A204.1 (cell line): ENCODE results near the gene ARID1B.
"Not testable (repeated sequence)": the region's sequence is repeated elsewhere in the genome, so short reads cannot be mapped to it uniquely, and the experiment has no call there.

Experiments
- FAIRE-seq: peaks from 2 replicates; lab custom pipeline; 2012; peaks lifted over from hg19 to GRCh38; lab: Jason Lieb, UNC

The ARID1B gene

DNA sequence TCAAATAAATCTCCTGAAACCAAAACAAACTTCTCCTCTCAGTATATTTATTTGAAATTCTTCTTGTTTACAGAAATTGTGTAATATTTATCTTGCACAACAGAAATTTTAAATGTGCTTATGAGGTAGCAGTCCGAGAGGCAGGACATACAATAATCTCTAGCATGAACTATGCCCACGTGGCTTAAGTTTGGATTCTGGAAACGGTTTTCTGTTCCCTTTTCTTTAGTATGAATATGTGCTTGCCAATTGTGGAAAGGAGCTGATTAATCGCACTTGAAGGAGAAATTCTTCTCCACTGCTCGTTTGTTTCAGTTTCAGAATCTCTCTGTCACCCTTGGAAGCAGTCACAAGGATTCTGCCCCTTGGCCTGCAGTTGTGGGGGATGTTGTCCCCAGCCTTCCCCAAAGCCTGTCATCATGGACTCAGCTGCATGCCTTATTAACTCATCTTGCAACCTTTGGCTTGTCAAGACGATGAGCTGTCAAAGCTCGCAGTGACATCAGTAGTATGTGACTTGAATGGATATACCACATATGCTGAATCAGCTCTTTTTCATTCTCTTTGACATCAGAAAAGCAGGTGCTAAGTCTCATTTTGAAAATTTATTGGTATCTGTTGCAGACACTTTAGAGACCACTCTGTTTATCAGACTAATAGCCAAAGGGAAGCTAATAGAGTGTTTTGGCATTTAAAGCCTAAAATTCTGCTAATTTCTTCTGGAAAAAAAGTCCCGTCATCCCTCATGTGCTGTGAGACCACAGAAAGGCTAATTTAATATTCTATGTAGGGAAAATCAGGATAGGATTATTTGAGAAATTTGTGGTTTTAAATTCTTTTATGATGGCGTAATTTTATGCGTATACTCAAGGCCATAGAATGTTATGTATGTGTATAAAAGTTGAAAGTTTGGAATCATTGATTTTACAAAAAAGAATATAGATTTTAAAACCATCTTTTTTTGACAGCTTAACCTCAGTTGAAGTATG is 186.8 kb downstream of the ARID1B start:
- FAIRE-seq = peak; percentile 72

DNA sequence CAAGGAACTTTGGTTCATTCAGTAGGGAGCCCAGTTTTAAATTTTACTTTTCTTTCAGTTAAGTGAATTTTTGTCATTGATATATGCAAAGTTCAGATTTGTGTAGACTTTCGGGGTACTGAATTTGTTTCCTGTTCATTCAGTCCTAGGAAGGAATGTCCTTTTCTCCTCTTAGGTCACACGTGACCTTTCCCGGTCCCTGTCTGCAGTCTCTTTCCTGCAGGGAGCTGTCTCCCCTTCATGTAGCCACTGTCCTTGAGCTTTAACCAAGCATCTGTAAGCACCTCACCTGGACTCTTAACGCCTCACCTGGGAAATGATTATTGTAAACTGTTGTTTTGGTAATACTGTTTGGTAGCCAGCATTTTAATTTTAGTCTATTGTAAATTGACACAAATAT is 190.7 kb downstream of the ARID1B start:
- FAIRE-seq = no peak

GRCh38 chr6:156969233-156969632 is 192.1 kb downstream of the ARID1B start:
- FAIRE-seq = no peak

DNA sequence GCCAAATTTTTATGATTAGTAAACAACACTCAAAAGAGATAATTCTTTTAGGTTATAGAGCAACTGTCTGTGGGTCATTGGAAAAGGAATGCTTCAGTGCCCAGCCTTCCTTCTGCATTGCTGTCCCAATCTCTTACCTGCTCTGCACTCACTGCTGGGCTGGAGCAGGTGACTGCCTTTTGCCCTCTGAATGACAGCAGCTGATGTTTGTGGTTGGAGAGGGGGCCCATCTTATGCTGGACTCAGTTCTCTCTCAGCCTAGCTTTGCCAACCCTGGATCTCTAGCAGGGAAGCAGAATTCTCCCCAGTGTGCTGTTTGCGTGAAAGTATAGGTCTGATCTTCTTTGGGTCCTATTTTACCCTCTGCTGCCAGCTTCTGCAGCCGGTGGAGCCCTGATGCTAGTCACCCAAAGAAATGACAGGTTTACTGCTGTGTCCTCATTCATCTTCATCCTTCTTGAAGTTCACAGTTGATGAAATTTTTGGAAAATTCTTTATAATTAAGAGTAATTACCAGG is 193.5 kb downstream of the ARID1B start:
- FAIRE-seq = no peak

- FAIRE-seq = no peak
Measured at GRCh38 chr6:156971153-156971885, 194.1 kb downstream of the ARID1B start.

DNA sequence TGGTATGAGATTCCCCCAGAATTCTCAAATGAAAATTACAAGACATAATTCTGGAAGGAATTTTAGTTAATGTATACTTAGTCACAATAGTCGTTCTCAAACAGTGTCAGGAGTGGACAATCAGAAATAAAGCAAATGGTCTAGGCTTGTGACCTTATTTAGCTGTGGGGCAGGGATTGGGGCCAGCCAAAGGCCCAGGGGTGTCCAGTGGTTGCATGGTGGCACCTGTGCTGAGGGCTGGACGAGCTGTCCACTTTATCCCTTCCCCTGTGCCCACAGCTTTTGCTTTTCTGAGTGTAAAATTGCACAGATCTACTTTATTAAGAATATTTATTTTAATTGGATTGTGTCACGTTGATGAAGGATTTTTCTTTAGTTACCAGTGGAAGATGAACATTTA is 195.0 kb downstream of the ARID1B start:
- FAIRE-seq = no peak

GRCh38 chr6:156974830-156975261 is 197.7 kb downstream of the ARID1B start:
- FAIRE-seq = no peak

- FAIRE-seq = no peak
Measured at GRCh38 chr6:156975414-156975813, 198.2 kb downstream of the ARID1B start.

- FAIRE-seq = no peak
Measured at GRCh38 chr6:156976216-156977127, 199.3 kb downstream of the ARID1B start.

- FAIRE-seq = no peak
Measured at GRCh38 chr6:156977527-156978291, 200.5 kb downstream of the ARID1B start.

DNA sequence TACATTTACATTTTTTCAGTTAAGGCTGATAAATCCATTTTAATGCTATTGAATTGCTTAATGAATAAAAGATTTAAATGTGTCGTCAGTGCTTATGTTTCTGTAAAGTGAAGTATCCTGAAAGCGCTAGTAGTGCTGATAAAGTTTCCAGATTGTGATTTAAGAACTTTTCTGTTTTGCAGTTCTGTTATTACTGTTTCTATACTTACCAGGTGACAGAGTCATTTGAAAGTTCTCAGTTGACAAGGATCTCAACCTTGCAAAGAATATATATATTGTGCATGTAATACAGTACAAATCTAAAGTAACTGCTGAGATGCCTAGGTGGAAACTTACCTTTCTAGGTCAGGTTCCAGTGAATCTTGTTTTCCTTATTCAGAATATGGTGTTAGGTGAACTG is 201.8 kb downstream of the ARID1B start:
- no peak for FAIRE-seq

GRCh38 chr6:156980515-156980914 is 203.3 kb downstream of the ARID1B start:
- no peak for FAIRE-seq

DNA sequence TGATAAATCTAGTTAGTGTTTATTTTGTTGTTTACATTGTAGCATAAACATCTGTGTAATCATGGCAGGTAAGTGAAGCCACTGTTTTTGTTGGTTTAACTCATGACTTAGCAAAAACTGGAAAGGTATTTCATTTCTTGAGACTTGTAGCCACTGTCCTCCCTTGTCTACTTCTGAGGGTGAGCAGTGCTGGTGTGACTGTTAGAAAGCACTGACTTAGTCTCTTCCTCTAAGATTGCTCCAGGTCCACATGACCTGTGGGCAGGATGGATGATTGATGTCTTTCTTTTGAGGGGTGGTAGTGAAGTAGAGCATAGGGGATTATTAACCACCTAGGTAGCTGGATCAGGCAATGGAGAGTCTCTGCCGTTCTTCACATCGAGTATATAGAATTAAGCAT is 203.8 kb downstream of the ARID1B start:
- no peak for FAIRE-seq

DNA sequence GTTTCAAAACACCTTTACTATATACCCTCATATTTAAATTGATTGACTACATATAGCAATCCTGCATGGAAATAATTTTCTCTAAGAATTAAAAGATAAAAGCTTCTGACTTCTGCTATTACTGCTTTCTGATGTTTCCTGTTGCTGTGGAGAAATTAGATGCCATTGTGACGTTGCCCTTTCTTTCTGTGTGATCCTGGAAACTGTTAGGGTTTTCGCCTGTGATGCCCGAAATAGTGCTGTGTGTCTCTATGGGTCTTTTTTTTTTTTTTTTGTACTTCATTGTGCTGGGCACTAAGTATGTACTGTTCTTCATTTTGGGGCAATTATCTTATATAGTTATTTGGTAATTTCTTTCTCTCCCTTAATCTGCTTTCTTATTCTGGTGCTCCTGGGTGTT is 205.0 kb downstream of the ARID1B start:
- no peak for FAIRE-seq

GRCh38 chr6:156982864-156983263 is 205.7 kb downstream of the ARID1B start:
- FAIRE-seq = not testable (repeated sequence)

GRCh38 chr6:156984178-156984738 is 207.1 kb downstream of the ARID1B start:
- FAIRE-seq = no peak

- FAIRE-seq = no peak
Measured at GRCh38 chr6:156985309-156985708, 208.1 kb downstream of the ARID1B start.

- FAIRE-seq = no peak
Measured at GRCh38 chr6:156988276-156989158, 211.3 kb downstream of the ARID1B start.

DNA sequence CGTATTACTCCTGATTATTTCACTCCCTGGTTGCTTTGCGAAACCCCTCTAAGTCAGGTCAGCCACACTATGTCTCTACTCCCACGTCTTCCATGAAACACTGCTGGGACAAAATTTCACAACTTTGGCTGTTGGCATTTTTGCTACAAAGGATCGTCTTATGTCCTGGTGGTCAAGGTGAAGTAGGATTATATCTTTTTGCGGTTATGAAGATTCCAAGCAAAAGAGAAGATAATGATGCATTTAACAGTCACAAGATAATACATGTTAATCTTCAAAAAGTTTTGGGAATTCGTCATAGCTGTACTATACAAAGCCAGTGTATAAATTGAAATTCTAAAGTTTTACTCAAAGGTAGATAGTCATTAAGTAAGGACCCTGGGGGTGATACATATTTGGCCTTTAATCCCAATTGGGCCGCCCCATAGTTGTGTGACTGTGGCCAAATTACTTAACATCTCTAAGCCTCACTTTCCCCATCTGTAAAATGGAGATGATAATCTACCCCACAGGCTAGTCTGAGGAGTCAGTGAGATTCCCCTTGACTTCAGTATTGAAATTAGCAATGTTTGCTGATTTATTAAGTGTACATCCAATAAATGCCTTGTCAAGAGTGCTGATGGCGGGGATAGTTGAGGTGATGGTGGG is 212.1 kb downstream of the ARID1B start:
- no peak for FAIRE-seq
